IPS DF 6.9 (cell line): Measurements from ENCODE around the gene ZNF581.

ENCODE experiments used
- DNase-seq: peaks from one replicate; pipeline ENCODE4 v3.0.0-alpha.2; 2013; ENCODE audit warnings: low read depth, low spot score
- H3K27ac ChIP-seq: one replicate; pipeline ENCODE4 v1.5.1; 2013; ENCODE audit warnings: low read length, control low read depth
- H3K27me3 ChIP-seq: 2 replicates; pipeline ENCODE4 v1.6.1; 2013; ENCODE audit warnings: mild to moderate bottlenecking, low read length; ENCODE audit not compliant: control insufficient read depth, insufficient read depth
- H3K36me3 ChIP-seq: 2 replicates; pipeline ENCODE4 v1.6.1; 2013; ENCODE audit warnings: low read length; ENCODE audit not compliant: control insufficient read depth, insufficient read depth
- H3K4me1 ChIP-seq: 2 replicates; pipeline ENCODE4 v1.6.1; 2013; ENCODE audit warnings: low read length; ENCODE audit not compliant: control insufficient read depth, insufficient read depth
- H3K4me3 ChIP-seq: 2 replicates; pipeline ENCODE4 v1.5.1; 2013; ENCODE audit warnings: mild to moderate bottlenecking, low read length
- H3K9me3 ChIP-seq: 2 replicates; pipeline ENCODE4 v1.6.1; 2013; ENCODE audit warnings: low read length, inconsistent platforms; ENCODE audit not compliant: control insufficient read depth, insufficient read depth
- WGBS: extraction: QIAGEN DNeasy Blood & Tissue Kit; methylation state at CpG from one replicate; pipeline ENCODE4 v1.1.7; 2013; ENCODE audit warnings: mixed read lengths, missing lambda C conversion rate; ENCODE audit not compliant: insufficient read length, insufficient coverage; 5-methylcytosine and 5-hydroxymethylcytosine counted together

Gene ZNF581

DNA sequence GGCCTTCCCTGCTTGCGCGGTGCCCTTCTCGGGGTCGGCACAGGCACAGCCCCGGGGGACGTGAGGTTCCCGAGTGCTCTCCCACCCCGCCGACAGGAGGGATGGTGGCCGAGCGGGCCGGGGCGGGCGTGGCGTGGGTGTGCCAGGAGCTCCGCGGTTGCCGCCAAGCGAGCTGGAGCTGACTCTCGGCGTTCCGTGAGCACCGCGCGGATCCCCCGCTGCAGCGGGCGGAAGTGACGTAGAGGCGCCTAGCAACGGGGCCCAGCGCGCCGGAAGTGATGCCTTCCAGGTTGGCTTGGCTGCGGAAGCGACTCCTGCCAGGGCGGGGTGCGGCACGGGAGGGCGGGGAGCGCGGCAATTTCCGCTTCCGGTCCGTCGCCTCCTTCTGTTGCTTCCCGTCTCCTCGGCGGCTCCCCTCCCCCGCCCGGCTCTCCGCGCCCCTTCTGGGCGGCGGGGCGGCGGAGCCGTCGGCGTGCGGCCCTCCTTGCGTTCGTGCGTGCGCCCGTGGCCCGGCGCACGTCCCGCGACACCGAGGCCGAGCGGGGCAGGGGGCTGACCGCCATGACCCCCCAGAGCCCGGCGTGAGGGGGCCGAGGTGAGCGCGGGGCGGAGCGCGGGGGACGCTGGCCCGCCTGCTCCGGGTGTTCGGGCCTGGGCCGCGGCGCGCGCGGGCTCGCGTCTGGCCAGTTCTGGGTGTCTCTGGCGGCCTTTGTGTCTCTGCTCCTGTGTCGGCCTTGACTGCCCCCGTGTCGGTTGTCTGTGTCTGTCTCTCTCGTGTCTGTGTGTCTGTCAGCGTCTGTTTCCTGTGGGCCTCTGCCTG is 31.6 kb downstream of the ZNF581 start, which contains the start of gene EPN1:
TSS of gene EPN1 (plus strand) at position 386 of the 820 bp plus-strand sequence. CDS start 3,402 bp downstream, outside the sequence.
- no peaks in the 10 kb centered on the region for H3K27me3 ChIP-seq
- H3K4me1 ChIP-seq, result no peaks in the 10 kb centered on the region
- H3K27ac ChIP-seq, result no peak within 1 kb of the TSS
- no CpG with 5 or more reads among the region's 101 CpGs for WGBS
- no peaks in the 10 kb centered on the region for H3K9me3 ChIP-seq
- DNase-seq, result peak; percentile 78
- peak within 1 kb of the TSS; percentile 92 for H3K4me3 ChIP-seq
- peaks cover 13% of the 10 kb centered on the region for H3K36me3 ChIP-seq

DNA sequence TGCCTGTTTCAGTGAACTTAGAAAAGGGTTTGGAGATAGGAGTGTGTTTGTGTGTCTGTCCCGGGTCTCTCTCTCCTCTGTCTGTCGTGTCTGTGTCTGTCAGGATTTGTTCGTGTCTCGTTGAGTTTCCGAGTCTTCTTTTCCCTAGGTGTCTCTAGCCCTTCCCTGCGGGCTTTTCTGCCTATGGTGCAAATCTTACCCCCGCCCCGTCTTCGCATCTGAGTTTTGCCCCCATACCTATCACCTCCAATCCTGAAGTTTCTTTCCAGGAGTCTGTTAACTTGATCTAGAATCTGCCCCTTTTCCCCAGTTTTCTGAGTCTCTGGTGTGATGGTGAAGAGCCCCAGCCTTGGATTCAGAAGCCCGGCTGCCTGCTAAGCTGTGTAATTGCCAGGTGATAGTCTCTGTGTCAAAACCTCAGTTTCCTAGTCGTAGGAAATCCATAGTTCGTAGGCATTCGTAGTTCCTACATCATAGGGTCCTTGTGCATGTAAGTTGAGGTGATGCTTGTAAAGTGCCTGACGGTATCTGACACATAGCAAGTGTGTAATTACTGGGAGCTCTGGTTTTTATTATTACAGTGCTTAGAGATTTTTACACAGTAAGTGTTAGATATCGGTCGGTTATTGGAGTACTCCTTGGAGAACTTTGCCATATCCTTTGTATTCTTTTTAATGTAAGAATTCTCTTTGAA is 32.4 kb downstream of the ZNF581 start:
- Histone ChIP-seq H3K27ac (no peak overlapping the region), H3K27me3 (no peaks in the 10 kb centered on the region), H3K4me3 (peak overlapping the region; percentile 92; the same call in 1 of the 2 replicates), H3K9me3 (no peaks in the 10 kb centered on the region), H3K4me1 (no peaks in the 10 kb centered on the region; the same call in 1 of the 2 replicates), H3K36me3 (peaks cover 14% of the 10 kb centered on the region; the same call in 1 of the 2 replicates)
- no CpG with 5 or more reads among the region's 16 CpGs for WGBS
- DNase-seq, result no peak

DNA sequence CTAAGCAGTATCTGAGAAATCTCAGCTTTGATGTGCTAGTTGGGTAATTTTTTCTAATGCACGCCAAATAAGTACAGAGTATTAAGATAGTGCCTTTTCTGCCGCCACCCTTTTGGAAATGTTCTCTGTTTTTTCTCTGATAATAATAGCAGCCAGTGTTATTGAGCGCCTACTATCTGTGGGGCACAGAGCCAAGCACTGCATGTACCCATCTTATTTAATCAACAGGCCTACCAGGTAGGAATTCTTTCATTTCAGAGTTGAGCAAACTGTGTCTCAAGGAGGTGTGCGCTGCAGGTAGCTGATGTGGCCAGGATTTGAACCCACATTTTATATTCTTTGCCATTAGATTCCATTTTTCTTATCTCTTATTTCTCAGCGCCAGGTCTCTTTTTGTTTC is 32.9 kb downstream of the ZNF581 start:
- H3K4me1 ChIP-seq, result no peaks in the 10 kb centered on the region; the same call in 1 of the 2 replicates
- no peak overlapping the region for H3K27ac ChIP-seq
- no peaks in the 10 kb centered on the region for H3K27me3 ChIP-seq
- no peak overlapping the region for H3K4me3 ChIP-seq
- H3K9me3 ChIP-seq, result no peaks in the 10 kb centered on the region
- H3K36me3 ChIP-seq, result peaks cover 16% of the 10 kb centered on the region; the same call in 1 of the 2 replicates
- DNase-seq, result no peak
- WGBS, result no CpG with 5 or more reads among the region's 5 CpGs

GRCh38 chr19:55676889-55677505 is 33.5 kb downstream of the ZNF581 start:
- no CpG with 5 or more reads among the region's 7 CpGs for WGBS
- no peak for DNase-seq
- no peak overlapping the region for H3K27ac ChIP-seq
- no peaks in the 10 kb centered on the region for H3K27me3 ChIP-seq
- H3K36me3 ChIP-seq, result peaks cover 16% of the 10 kb centered on the region; the same call in 1 of the 2 replicates
- H3K9me3 ChIP-seq, result no peaks in the 10 kb centered on the region
- H3K4me3 ChIP-seq, result no peak overlapping the region
- H3K4me1 ChIP-seq, result no peaks in the 10 kb centered on the region; the same call in 1 of the 2 replicates

DNA sequence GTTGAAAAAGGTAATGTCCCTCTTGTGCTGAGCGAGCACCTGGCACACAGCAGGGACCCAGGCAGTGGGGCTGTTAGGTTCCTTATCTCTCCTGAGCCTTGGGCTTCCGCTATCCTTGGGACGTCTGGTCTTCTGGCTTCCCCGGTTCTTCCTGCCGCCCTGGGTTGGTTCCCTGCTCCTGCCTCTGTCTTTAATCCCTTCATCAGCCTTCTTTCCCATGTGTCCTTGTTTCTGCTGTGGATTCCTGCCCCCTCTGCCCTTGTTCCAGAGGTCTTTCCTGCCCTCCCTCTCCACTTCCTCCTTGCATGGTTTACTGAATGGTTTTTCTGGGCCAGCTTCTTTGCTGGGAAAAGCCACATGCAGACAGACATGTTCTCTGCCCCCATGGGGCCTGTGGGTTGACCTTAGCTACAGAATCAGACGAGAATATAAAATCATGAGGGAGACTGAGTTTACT is 34.2 kb downstream of the ZNF581 start:
- Histone ChIP-seq H3K27me3 (no peaks in the 10 kb centered on the region), H3K27ac (no peak overlapping the region), H3K36me3 (peaks cover 16% of the 10 kb centered on the region; the same call in 1 of the 2 replicates), H3K4me3 (no peak overlapping the region), H3K4me1 (no peaks in the 10 kb centered on the region; the same call in 1 of the 2 replicates), H3K9me3 (no peaks in the 10 kb centered on the region)
- DNase-seq, result no peak
- WGBS, result no CpG with 5 or more reads among the region's 6 CpGs

DNA sequence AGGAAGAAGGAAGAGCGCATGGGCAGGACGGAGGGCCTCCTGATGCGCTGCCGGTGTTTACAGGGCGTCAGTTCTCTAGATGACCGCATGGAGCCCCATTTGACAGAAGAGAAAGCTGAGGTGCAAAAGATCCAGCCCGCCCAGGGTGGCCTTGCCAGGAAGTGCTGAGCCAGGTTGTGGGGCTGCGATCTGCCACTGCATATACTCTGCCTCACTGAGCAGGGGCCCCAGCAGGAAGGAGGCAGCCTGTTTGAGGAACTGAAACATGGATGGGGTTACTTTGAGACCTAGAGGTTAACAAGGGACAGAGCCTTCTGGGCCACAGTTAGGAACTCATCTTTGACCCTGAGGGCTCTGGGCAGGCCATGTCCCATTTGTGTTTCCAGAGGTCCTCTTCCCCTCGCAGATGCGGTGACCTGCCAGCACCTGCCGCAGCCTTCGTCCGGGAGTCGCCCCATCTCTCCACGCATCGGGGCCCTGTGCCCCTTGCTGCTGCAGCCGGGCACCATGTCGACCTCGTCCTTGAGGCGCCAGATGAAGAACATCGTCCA is 34.7 kb downstream of the ZNF581 start:
- Histone ChIP-seq H3K4me3 (no peak overlapping the region), H3K9me3 (no peaks in the 10 kb centered on the region), H3K27ac (no peak overlapping the region), H3K36me3 (peaks cover 16% of the 10 kb centered on the region; the same call in 1 of the 2 replicates), H3K4me1 (no peaks in the 10 kb centered on the region; the same call in 1 of the 2 replicates), H3K27me3 (no peaks in the 10 kb centered on the region)
- no CpG with 5 or more reads among the region's 21 CpGs for WGBS
- DNase-seq, result no peak

- H3K4me3 ChIP-seq, result no peak overlapping the region
- no peak for DNase-seq
- H3K36me3 ChIP-seq, result peaks cover 16% of the 10 kb centered on the region; the same call in 1 of the 2 replicates
- no peak overlapping the region for H3K27ac ChIP-seq
- no CpG with 5 or more reads among the region's 24 CpGs for WGBS
- no peaks in the 10 kb centered on the region for H3K9me3 ChIP-seq
- no peaks in the 10 kb centered on the region for H3K27me3 ChIP-seq
- H3K4me1 ChIP-seq, result no peaks in the 10 kb centered on the region; the same call in 1 of the 2 replicates
Observed at GRCh38 chr19:55679343-55680257, 36.2 kb downstream of the ZNF581 start.

DNA sequence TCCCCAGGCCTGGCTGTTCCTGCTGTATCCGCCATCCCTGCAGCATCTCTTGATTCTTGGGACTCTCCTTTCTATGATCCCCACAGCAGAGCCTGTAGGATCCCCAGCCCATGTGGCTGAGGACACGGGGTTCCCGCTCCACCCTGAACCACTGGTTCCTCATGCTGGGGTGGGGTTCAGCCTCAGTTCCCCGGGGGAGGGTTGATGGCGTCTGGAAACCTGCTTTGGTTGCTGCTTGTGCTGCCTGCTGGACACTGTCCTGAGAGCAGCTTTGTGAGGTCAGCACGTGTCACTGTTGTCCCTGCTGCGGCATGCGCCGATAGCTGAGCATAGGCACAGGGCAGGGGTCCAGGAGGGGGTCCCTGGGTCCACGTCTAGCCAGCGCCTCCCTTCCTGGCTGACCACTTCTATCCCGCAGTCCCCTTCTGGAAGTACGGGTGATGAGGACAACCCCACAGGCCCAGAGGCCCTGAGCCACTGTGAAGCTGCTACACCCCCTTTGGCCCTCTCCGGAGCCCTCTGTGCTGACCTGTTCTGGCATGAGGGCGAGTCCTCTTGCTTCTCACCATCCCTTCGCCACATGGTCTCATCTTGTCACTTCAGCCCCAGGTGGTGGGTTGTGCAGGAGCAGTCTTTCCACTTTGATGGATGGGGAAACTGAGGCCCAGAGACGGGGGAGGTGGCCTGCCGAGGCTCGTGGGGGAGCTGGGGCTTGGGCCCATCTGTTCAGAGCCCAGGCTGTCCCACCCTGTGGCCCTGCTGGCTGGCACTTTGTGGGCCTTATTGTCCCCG is 37.1 kb downstream of the ZNF581 start:
- H3K9me3 ChIP-seq, result no peaks in the 10 kb centered on the region
- no peaks in the 10 kb centered on the region for H3K27me3 ChIP-seq
- WGBS, result no CpG with 5 or more reads among the region's 20 CpGs
- H3K4me1 ChIP-seq, result no peaks in the 10 kb centered on the region; the same call in 1 of the 2 replicates
- H3K4me3 ChIP-seq, result no peak overlapping the region
- no peak overlapping the region for H3K27ac ChIP-seq
- H3K36me3 ChIP-seq, result peaks cover 24% of the 10 kb centered on the region; the same call in 1 of the 2 replicates
- DNase-seq, result no peak
